A673 (cell line): Measurements from ENCODE around the gene IDI2.

ENCODE experiments used
- CTCF ChIP-seq: fragments of 300-800, 200-600 bp; sonication (generic); conservative IDR thresholded peaks from 2 replicates; pipeline ENCODE4 v1.5.1; 2017; ENCODE audit warnings: low read depth, mild to moderate bottlenecking, antibody characterized with exemption, low read length, moderate library complexity, mixed read lengths
- EZH2 ChIP-seq: fragments of 200-600 bp; sonication (generic); IDR thresholded peaks from 2 replicates; pipeline ENCODE4 v1.6.1; 2017; ENCODE audit warnings: borderline replicate concordance, low read depth, mild to moderate bottlenecking, mixed read lengths, antibody characterized with exemption, low read length; ENCODE audit not compliant: poor library complexity, severe bottlenecking

GRCh38 chr10:1058017-1058416, 32.4 kb upstream of the IDI2 start:
- TF ChIP-seq CTCF (no peak), EZH2 (no peak)
